EH (cell line): Measurements from ENCODE around the gene SI.
"Not testable (repeated sequence)": the region's sequence is repeated elsewhere in the genome, so short reads cannot be mapped to it uniquely, and the experiment has no call there.

Experiments used
- DNase-seq: peaks from one replicate; pipeline ENCODE4 v3.0.0-alpha.2; 2015; ENCODE audit warnings: low read depth

The SI gene

GRCh38 chr3:165078293-165078692 is at the start of gene SI:
Gene SI, minus strand, starts transcription at chr3:165078496. Its CDS starts 2,484 bp downstream, at chr3:165076012.
- DNase-seq: no peak

- DNase-seq: no peak
Observed at GRCh38 chr3:165125836-165126235, 47.5 kb upstream of the SI start.

DNA sequence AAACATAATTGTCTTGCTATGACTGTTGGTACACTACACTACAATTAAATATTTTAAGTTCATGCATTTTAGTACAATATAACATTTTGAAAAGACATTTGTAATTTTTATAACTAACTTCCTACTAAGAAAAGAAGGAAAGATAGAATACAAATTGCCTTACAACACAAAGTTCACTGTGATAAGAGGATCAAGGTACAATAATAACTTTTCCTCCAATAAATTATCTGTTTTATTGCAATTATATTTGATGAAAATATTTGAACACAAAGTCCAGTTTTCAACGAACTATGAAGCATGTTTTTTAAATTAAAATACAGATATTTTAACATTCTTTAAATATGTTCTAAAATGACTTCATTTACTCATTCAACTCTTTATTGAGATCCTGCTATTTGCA is 33.1 kb upstream of the SI start:
- no peak for DNase-seq

GRCh38 chr3:165103616-165104015 is 25.3 kb upstream of the SI start:
- DNase-seq: no peak

DNA sequence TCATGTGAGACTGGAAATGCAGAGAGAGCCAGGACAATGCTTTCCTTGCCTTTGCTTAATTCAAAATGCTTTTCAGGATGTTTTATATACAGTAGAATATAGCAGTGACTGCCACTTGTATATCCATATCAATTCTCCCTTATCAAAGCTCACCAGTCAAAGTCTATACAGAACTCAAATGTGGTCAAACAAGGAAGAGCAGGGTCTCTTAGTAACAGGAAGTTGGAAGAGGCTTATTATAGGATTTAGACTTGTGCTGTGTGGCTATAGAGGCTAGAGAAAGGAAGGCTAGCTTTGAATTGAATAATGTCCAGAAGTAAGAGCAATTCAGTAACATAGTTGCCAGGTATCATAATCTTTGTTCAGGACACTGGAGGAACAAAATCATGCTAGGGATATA is 4.4 kb upstream of the SI start:
- DNase-seq: no peak

DNA sequence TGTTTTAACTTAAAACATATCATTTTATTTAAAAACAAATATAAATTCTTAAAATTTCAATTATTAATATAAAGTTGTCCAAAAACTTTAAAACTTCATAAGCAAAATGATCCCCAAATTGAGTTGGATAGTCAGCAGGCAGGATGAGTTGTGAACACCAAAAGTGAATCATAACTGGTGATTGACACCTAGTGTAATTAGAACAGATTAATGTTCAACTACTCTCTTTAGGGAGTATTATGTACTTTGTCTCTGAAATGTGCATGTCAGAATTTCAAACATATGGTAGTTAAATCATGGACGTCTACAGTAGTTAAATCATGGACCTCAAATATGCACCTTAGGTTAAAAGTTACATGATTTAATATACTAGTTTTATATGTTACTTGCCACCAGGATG is 2.9 kb upstream of the SI start:
- DNase-seq: no peak

GRCh38 chr3:165075695-165076094 is 2.6 kb downstream of the SI start:
- no peak for DNase-seq

GRCh38 chr3:165070682-165071081 is 7.6 kb downstream of the SI start:
- DNase-seq: no peak

GRCh38 chr3:165056510-165056909 is 21.8 kb downstream of the SI start:
- no peak for DNase-seq

DNA sequence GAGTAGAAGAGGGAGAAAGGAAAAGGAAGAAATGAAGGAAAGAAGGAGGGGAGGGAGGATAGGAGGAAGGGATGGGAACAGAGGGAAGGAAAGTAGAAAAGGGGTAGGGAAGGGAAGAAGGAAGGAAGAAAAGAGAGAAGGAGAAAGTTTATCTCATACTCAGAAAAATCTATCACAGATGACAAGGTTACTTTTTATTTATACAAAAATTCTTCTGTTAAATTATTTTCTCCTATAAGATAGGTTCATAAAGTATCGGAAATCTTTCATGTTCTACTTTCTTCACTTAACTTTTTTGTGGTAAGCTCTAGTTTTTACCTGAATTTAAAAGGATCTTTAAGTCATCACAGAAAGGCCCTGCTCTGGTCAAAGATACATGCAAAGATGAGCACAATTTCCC is 38.1 kb downstream of the SI start:
- no peak for DNase-seq

DNA sequence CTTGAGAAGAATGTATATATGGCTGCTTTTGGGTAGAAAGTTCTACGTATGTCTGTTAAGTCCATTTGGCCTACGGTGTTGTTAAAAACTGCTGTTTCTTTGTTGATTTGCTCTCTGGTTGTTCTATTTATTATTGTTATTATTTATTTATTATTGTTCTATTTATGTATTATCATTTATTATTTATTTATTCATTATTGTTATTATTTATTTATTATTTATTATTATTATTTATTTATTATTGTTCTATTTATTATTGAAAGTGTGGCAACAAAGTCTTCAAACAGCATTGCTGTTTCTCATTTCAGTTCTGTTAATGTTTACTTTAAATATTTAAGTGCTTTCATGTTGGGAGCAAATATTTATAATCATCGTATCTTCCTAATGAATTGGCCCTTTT is 66.7 kb downstream of the SI start:
- no peak for DNase-seq

GRCh38 chr3:164984947-164985346 is 93.3 kb downstream of the SI start:
- DNase-seq: no peak

DNA sequence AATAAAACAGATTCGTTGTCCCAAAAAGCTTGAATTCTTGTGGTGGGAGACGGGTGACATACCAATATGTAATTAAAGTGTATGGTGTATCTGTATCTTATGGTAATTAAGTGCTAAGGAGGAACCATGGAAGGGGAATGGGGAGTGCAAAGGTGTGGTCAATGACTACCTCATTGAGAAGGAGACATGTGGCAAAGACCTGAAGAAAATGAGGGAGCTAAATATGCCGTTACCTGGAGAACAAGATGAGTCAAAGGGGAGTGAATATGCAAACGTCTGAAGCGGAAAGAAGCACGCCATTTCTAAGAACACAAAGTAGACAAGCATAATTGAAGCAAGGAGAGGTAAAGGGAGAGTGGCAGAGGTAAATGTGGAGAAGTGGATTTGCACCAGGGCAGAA is 115.7 kb downstream of the SI start:
- no peak for DNase-seq

DNA sequence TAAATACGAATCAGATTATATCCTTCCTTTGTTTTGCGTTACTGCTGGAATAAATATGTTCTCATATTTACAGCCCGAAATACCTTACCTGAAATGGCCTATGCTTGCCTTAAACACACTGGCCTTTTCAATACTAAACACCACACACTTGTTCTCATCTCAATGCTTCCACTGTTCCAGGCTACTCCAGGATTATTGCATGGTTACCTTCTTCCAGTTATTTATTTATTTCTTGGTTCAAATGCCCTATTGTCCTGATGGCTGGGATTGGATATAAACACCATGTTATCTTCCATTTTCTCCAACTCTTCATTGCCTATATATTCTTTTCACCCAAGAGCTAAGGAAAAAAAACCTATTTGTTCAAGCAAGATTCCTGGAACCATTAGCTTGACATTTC is 125.3 kb downstream of the SI start:
- DNase-seq: no peak

GRCh38 chr3:164951403-164951802 is 126.9 kb downstream of the SI start:
- DNase-seq: not testable (repeated sequence)

GRCh38 chr3:164940745-164941144 is 137.6 kb downstream of the SI start:
- DNase-seq: no peak

GRCh38 chr3:164929642-164930041 is 148.7 kb downstream of the SI start:
- DNase-seq: no peak
